ENCODE results near the gene HSPA6.
"Not testable (repeated sequence)": the region's sequence is repeated elsewhere in the genome, so short reads cannot be mapped to it uniquely, and the experiment has no call there.

HSPA6 gene

DNA sequence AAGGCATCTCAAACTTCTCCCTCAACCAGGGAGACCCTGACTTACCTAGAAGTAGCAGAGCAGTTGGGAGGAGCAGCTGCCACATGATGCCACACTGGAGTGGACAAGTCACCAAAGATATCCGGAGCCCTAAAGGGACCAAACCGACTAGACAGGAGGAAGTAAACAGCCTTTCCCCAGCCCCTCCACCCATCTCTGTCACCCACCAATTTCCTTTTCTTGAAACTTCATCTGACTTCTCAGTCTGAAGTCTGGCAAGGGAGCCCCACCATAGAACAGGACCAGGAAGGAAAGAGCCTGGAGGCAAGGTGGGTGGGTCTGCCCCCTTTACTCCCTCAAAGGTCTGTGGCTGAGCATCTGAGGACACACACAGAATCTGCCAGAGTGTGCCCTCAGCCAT is 25.3 kb downstream of the HSPA6 start, which contains the start of gene FCGR3A:
Gene FCGR3A, minus strand, starts transcription at position 167 of the 400 bp plus-strand sequence. Its CDS starts 82 bp downstream, at position 85.
- no peak within 1 kb of the TSS for H3K4me3 ChIP-seq (ENCODE audit: low read depth, low read length)
- TF ChIP-seq, protein P1, sequence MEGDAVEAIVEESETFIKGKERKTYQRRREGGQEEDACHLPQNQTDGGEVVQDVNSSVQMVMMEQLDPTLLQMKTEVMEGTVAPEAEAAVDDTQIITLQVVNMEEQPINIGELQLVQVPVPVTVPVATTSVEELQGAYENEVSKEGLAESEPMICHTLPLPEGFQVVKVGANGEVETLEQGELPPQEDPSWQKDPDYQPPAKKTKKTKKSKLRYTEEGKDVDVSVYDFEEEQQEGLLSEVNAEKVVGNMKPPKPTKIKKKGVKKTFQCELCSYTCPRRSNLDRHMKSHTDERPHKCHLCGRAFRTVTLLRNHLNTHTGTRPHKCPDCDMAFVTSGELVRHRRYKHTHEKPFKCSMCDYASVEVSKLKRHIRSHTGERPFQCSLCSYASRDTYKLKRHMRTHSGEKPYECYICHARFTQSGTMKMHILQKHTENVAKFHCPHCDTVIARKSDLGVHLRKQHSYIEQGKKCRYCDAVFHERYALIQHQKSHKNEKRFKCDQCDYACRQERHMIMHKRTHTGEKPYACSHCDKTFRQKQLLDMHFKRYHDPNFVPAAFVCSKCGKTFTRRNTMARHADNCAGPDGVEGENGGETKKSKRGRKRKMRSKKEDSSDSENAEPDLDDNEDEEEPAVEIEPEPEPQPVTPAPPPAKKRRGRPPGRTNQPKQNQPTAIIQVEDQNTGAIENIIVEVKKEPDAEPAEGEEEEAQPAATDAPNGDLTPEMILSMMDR (IDR thresholded peaks at IDR 0.05; ENCODE audit: low read depth, low read length), result no peak

DNA sequence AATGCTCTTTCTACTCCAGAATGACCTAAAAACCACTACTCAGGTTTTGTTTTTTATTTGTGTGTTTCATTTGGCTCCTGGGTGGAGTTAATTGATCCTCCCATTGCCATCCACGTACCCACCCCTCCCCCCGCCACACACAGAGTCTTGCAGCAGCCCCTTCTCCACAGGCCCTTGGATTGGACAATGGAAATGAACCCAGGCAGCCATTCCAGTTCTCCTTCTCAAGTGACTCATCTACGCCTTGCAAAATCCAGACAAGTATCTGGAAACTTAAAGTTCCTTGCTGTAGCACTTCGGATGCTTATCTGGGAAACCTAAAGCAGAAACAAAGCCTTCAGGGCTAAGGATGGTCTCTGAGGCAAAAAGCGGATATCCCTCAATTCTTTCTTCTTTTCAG is 26.6 kb downstream of the HSPA6 start:
- H3K4me3 ChIP-seq (ENCODE audit: low read depth, low read length), result not testable (repeated sequence)

DNA sequence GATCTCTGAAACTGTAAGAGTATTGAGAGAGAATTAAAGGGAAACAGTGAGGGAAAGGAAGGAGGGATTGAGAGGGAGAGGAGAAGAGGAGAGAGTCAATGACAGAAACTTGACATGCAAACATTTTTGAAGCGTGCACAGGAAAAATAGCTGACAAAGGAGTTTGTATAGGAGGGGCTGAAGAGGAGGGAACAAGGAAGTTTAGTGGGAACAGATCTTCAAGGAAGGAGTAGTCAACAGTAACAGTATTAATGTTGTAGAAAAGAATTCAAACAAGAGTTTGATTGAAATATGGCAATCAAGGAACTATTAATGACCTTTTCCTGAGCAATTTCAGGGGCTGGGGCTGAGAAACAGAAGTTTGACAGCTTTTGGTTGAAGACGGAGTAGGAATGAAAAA is 29.3 kb downstream of the HSPA6 start:
- not testable (repeated sequence) for H3K4me3 ChIP-seq (ENCODE audit: low read depth, low read length)

DNA sequence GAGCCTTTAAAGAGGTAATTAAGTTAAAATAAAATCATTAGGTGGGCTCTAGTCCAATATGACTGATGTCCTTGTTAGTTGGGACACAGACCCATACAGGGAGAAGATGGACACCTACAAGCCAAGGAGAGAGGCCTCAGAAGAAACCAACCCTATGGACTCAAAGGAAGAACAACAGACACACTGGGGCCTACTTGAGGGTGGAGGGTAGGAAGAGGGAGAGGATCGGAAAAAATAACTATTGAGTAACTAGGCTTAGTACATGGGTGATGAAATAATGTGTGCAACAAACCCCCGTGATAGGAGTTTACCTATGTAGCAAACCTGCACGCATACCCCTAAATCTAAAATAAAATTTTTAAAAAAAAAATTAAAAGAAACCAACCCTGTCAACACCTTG is 30.0 kb downstream of the HSPA6 start:
- H3K4me3 ChIP-seq (ENCODE audit: low read depth, low read length), result not testable (repeated sequence)

DNA sequence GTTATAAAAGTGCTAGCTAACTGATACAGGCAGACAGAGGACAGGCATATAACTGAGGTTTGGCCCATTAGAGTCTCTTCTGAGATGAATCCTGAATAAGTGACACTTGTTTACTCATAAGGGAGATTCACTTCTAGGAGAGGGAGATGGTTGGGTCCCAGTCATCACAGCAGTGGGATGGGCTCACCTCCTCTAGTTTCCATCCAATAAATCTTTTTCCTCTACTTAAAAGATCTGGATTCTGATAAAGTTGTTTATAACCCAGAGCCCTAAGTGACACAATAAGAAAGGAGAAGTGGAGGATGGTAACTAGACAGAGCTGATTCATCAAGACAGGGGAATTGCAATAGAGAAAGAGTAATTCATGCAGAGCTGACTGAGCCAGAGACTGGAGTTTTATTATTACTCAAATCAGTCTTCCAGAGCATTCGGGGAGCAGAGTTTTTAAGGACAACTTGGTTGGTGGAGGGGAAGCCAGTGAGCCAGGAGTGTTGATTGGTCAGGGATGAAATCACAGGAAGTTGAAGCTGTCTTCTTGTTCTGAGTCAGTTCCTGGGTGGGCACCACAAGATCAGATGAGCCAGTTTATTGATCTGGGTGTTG is 30.6 kb downstream of the HSPA6 start:
- not testable (repeated sequence) for H3K4me3 ChIP-seq (ENCODE audit: low read depth, low read length)

DNA sequence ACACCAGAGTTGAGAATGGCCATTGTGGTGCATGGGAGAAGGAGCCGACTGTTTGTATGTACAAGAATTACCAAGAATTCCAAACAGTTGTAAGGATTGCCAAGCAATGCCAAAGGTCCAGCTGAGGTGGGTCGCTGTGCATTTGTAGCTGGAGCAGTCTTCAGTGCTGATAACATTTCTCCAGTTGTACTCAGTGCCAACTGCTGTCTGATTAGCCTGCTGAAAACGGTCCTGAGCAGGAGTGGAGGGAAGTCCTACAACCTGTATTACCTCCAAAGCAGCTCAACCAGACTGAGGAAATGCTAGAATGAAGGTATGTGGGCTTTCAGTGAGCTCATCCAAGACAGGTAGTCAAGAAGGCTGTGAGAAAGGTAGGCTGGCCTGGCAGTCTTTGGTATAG is 31.8 kb downstream of the HSPA6 start:
- H3K4me3 ChIP-seq (ENCODE audit: low read depth, low read length), result not testable (repeated sequence)

DNA sequence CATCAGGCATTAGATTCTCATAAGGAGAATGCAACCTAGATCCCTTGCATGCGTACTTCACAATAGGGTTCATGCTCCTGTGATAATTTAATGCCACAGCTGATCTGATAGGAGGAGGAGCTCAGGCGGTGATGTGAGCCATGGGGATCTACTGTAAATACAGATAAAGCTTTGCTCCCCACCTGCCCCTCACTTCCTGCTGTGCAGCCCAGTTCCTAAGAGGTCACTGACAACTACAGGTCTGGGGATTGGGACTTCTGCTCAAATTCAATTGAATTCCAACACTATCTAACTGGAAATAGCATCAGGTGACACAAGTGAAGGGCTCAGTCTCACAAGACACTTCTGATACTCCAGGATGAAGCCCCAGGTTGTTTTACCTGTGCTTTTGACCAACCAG is 32.6 kb downstream of the HSPA6 start:
- not testable (repeated sequence) for H3K4me3 ChIP-seq (ENCODE audit: low read depth, low read length)

DNA sequence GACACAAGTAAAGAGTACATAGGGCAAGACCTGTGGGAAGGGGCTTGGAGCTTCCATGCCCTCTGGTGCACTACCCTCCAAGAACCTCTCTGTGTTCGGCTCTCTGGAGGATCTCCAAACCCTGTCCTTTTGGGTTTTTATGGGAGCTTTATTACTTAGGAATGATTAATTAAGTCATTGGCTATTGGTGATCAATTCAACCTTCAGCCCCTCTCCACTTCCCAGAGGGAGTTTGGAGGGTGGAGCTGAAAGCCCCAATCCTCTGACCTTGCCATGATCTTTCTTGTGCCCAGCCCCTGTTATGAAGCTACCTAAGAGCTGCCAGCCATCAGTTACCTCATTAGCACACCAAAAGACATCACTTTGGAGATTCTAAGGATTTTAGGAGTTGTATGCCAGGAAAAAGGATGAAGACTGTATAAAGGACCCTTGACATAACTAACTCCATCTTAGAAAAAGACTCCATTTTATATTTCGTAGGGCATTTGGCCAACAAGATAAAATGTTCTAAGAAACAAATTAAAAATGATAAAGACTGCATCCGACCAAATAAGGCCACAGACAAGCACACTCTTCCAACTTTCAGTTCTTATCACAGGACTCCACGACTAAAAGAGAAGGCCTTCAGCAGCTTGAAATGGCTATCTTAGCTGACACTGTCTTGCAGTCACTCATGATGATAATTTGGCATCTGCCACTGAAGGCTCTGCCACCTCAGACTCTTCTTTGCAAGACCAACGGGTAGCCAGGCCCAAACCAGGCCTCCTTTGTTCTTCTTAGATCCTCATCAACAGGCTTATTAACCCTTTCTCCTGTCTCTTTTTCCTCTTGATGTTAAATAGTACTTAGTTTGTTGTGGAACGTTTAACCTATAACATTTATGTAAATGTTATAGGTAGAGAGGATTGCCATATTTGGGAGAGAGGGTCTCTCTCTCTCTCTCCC is 33.4 kb downstream of the HSPA6 start:
- not testable (repeated sequence) for H3K4me3 ChIP-seq (ENCODE audit: low read depth, low read length)

DNA sequence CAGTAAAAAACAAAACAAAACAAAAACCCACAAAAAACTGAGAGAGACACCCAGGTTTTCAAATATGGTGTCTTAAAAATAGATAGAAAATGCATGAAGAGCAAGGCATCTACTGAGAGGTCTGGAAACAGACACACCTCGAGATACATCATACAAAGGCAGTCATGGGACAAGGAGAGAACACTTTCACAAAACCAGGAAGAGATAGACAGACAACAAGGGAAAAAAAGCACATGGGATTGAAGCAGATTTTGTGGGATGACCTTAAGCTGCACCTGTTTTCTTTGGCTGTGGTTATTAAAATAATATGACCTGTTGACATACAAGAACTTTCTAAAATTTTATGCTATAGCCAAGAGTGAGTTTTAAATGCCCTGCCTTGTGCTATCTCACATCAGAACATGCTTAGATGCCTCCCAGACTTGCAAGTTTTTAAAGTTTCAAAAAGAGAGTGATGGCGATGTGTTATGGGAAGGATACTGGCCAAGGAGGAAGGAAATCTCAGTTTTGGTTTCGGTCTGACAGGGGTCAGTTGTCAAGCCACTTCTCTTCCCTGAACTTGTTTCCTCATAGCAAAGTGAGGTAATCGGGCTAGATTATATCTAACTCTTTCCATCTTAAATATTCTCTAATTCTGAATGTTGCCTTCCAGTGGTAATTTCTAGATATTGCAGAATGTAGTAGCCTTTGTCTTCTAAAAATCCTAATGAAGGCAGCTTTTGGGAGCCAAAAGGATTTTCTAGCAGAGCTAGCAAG is 36.8 kb downstream of the HSPA6 start:
- H3K4me3 ChIP-seq (ENCODE audit: low read depth, low read length), result not testable (repeated sequence)

DNA sequence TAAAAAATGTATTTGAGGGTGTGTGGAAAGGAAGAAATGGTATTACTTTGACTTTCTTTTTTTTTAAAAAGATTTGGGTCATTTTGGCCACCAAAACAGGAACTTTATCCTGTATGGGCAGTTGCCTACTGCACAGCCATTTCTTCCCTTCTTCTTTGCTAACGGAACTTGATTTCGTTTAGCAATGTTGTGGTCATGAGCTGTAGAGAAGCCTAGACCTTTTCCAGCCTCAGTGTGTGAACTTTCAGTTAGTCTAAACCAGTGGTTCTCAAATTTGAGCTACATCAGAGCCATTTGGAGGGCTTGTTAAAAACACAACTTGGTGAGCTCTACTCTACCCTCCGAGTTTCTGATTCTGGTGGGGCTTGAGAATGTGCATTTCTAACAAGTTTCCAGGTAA is 38.1 kb downstream of the HSPA6 start:
- not testable (repeated sequence) for H3K4me3 ChIP-seq (ENCODE audit: low read depth, low read length)

DNA sequence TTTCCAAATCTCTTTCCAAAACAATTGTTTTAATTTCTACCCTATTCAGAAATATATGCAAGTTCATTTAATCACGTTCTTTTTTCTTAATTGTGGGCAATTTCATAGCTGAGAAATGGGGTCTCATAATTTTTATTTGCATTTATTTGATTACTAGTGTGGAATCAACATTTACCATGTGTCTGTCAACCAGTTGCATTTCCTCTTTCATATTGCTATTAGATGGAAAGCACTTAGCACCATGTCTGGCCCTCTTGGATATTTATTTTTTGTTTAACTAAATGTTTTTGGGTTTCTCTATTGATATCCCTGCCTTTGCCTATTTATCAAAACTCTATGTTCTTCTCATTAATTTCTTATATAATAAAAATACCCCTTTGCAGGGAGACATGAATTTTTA is 39.2 kb downstream of the HSPA6 start:
- not testable (repeated sequence) for H3K4me3 ChIP-seq (ENCODE audit: low read depth, low read length)

DNA sequence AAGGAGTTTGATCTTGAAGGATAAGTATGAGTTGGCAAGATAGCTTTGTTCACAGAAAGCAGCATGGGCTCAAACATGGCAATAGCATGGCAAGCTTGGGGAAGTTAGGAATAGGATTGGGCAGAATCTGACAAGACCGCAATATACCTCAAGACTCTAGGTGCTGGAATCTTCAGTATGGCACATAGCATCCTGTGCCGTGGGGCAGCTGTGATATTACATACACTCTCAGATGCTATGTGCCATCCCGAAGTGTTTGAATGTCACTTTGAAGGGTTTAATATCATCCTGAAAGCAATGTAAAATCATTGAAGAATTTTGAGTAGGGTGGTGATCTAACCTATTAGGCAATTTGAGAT is 42.2 kb downstream of the HSPA6 start:
- H3K4me3 ChIP-seq (ENCODE audit: low read depth, low read length), result not testable (repeated sequence)

DNA sequence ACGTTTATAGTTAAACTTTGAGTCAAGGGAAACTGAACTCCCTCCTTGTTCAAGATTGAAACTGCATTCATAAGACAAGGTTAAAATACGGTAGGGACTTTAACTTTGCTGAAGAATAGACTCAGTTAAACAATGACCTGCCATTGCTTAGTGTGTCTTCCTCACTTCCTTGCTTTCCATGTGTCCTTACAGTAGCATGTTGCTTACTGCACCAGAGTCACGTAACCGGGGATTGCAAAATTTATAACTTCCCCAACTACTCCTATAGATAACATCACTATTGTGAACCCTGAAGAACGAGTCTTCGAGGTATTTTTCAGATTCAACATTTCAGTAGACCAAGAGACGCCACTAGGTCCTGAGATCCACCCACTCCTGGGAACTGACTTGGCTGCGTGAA is 47.4 kb downstream of the HSPA6 start:
- H3K4me3 ChIP-seq (ENCODE audit: low read depth, low read length), result not testable (repeated sequence)
